Activated CD4-positive, CD25-positive, alpha-beta regulatory T cell (primary cell): ENCODE results near the gene CFDP1.

Experiments
- DNase-seq, 4 experiments: peaks; one replicate each; lab custom pipeline; 2025; lab: John Stamatoyannopoulos, UW

The CFDP1 gene

GRCh38 chr16:75406943-75407342, 26.4 kb downstream of the CFDP1 start:
- DNase-seq, result no peak

GRCh38 chr16:75402821-75403475, 30.4 kb downstream of the CFDP1 start:
- no peak for DNase-seq

- no peak for DNase-seq
These were observed 31.0 kb downstream of the CFDP1 start for GRCh38 chr16:75402159-75402820.

- no peak for DNase-seq
These were observed 31.6 kb downstream of the CFDP1 start for GRCh38 chr16:75401691-75402090.

GRCh38 chr16:75398333-75398732, 35.0 kb downstream of the CFDP1 start:
- no peak for DNase-seq

- DNase-seq, result no peak
These were observed 38.4 kb downstream of the CFDP1 start for GRCh38 chr16:75394941-75395340.

GRCh38 chr16:75392906-75393305, 40.4 kb downstream of the CFDP1 start:
- DNase-seq, result no peak

GRCh38 chr16:75390926-75391653, 42.2 kb downstream of the CFDP1 start:
- DNase-seq, result no peak

- DNase-seq, result no peak
These were observed 44.1 kb downstream of the CFDP1 start for GRCh38 chr16:75389096-75389690.

GRCh38 chr16:75387951-75388350, 45.4 kb downstream of the CFDP1 start:
- DNase-seq, result no peak

GRCh38 chr16:75385507-75386152, 47.7 kb downstream of the CFDP1 start:
- DNase-seq, result no peak

- no peak for DNase-seq
These were observed 50.2 kb downstream of the CFDP1 start for GRCh38 chr16:75383141-75383540.

- no peak for DNase-seq
These were observed 50.7 kb downstream of the CFDP1 start for GRCh38 chr16:75382611-75383010.

- no peak for DNase-seq
These were observed 52.4 kb downstream of the CFDP1 start for GRCh38 chr16:75380870-75381269.

GRCh38 chr16:75379911-75380847, 53.1 kb downstream of the CFDP1 start:
- peak in 2 of 4 experiments; percentile 4 to 18 for DNase-seq

- DNase-seq, result no peak
These were observed 54.0 kb downstream of the CFDP1 start for GRCh38 chr16:75379339-75379738.

GRCh38 chr16:75378616-75379015, 54.7 kb downstream of the CFDP1 start:
- DNase-seq, result no peak

- DNase-seq, result no peak
These were observed 55.4 kb downstream of the CFDP1 start for GRCh38 chr16:75377729-75378386.

- no peak for DNase-seq
These were observed 56.7 kb downstream of the CFDP1 start for GRCh38 chr16:75376475-75377161.

GRCh38 chr16:75374388-75374787, 58.9 kb downstream of the CFDP1 start:
- DNase-seq, result no peak
